SK-MEL-5 (cell line): ENCODE measurements around the gene KRTAP4-6. TPM values are rescaled to one million over a fixed set of nuclear protein-coding genes. Genes with fewer than 3 reads are reported as not detected.
"Not testable (repeated sequence)": the region's sequence is repeated elsewhere in the genome, so short reads cannot be mapped to it uniquely, and the experiment has no call there.

Experiments used
- DNase-seq: peaks from one replicate; pipeline ENCODE4 v3.0.0-alpha.2; 2016; ENCODE audit warnings: low read depth, low spot score
- in situ Hi-C: cut with HindIII; loops from 2 replicates; pipeline ENCODE4 v1.10.0; 2016; ENCODE audit warnings: low sequenced_read_pairs, high pct_unique_total_duplicates, low pct_unique_long_range_greater_than_20kb
- total RNA-seq: library from RNA; depleted of rRNA; stranded (reverse); fragments of >200 nt; shearing (Covaris generic); gene quantifications from 2 replicates; pipeline ENCODE4 v1.2.3, GENCODE V29; 2014

The KRTAP4-6 gene
- total RNA-seq, 1 experiment from 2014 or later = not detected

- in situ Hi-C loops = no loop called here
- DNase-seq = no peak
Measured at GRCh38 chr17:41150026-41150425, 9.7 kb upstream of the KRTAP4-6 start.

- DNase-seq = no peak
- in situ Hi-C loops = no loop called here
Measured at GRCh38 chr17:41149652-41149985, 9.3 kb upstream of the KRTAP4-6 start, which contains the start of gene KRTAP4-5. TSS of gene KRTAP4-5 (minus strand) at chr17:41149825. CDS start at chr17:41149767, 58 bp downstream.

GRCh38 chr17:41148971-41149651, 8.8 kb upstream of the KRTAP4-6 start:
- in situ Hi-C loops, DNase-seq: not testable (repeated sequence)

- in situ Hi-C loops = no loop called here
- DNase-seq = no peak
Measured at GRCh38 chr17:41147531-41148204, 7.3 kb upstream of the KRTAP4-6 start.

- no peak for DNase-seq
- in situ Hi-C loops = no loop called here
Measured at GRCh38 chr17:41145261-41145660, 4.9 kb upstream of the KRTAP4-6 start.

DNA sequence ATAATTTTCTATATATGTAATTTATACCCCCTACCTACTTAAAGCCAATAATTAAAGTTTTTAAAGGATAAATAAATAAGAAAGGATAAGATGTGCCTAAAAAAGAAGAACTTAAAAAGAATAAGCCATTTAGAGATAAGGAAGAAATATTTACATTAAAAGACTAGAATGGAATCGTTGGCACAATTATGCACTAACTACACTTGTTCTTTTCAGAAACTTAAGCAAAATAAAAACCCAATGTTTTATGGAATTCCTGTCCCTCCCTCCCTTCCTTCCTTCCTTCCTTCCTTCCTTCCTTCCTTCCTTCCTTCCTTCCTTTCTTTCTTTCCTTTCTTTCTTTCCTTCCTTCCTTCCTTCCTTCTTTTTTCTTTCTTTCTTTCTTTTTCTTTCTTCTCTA, 4.5 kb upstream of the KRTAP4-6 start:
- DNase-seq = no peak
- in situ Hi-C loops = no loop called here

GRCh38 chr17:41141361-41141760, 1.0 kb upstream of the KRTAP4-6 start:
- no peak for DNase-seq
- in situ Hi-C loops = no loop called here

- DNase-seq, in situ Hi-C loops: not testable (repeated sequence)
Measured at GRCh38 chr17:41139865-41140264, 479 bp downstream of the KRTAP4-6 start.

DNA sequence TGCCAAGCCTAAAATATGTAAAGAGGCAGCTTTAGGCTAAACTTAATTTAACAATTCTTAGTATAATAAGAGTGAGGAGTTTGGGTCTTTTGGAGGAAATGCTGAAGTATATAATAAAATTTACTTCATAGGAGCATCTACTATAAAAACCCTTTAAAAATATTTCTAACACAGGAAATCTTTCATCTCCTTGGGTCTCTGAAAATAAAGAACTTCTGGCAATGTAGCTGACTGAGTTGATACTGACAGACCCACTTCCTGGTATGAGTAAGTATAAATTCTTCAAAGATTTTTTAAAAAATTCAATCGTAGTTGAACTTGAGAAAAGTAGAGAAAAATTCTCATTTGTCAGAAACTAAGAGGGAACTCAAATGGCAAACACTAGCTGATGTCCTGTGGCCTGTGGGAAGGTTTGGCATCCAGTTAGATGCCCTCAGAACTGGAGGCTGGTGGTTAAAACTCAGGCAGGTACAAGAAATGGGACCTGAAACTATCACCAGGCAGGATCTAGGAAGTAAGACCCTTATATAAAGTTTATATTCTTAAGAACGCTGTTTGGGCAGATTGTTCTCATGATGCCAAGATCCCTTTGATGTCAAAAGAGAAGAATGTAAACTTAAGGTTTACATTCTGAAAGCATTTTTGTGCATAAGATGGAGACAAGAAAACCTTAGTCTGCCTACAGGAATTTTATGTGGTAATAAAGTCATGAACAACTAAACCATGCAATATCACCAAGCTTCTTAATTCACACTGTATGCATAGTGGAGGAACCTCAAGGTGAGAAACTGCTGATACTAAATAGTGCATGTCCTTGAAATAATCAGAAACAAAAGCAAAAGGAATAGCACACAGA, 6.2 kb downstream of the KRTAP4-6 start:
- in situ Hi-C loops = no loop called here
- DNase-seq = no peak

DNA sequence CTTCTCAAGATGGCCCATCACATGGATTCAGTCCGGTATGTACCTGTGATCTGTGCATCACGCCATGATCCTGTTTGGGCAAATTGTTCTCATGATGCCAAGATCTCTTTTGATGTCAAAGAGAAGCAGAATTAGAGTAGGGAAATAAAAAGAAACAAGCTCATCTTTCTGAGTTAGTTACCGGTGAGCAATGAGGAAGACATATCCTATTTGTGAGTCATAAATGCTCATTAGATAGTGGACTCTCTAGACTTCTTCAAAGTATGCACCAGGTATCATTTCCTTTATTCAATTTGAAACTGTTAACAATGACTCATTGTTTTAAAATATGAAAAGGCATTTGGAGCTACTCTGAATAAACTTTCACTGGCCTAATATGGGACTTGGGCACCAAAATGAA, 8.4 kb downstream of the KRTAP4-6 start:
- in situ Hi-C loops = no loop called here
- DNase-seq = no peak

- no peak for DNase-seq
- in situ Hi-C loops = no loop called here
Measured at GRCh38 chr17:41127371-41127770, 13.0 kb downstream of the KRTAP4-6 start.

GRCh38 chr17:41126412-41126811, 13.9 kb downstream of the KRTAP4-6 start:
- in situ Hi-C loops = no loop called here
- no peak for DNase-seq

- in situ Hi-C loops = no loop called here
- no peak for DNase-seq
Measured at GRCh38 chr17:41125064-41125463, 15.3 kb downstream of the KRTAP4-6 start.

DNA sequence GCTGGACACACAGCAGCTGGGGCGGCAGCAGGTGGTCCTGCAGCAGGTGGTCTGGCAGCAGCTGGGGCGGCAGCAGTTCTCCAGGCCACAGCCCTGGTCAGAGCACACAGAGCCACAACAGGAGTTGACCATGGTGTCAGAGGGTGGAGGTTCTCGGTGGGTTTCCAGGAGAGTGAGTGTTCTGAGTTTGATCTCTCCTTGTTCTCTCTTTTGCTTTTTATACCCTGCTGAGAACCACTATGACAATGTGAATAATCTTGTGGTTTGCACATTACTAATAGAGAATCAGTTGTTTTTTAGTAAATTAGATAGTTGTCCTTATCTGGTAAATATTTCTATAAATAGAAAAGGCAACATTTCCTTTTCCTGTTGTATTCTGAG, 16.4 kb downstream of the KRTAP4-6 start, which contains the start of gene KRTAP4-12:
Gene KRTAP4-12, minus strand, starts transcription at position 192 of the 381 bp plus-strand sequence. Its CDS starts 60 bp downstream, at position 132.
- in situ Hi-C loops, DNase-seq: not testable (repeated sequence)

DNA sequence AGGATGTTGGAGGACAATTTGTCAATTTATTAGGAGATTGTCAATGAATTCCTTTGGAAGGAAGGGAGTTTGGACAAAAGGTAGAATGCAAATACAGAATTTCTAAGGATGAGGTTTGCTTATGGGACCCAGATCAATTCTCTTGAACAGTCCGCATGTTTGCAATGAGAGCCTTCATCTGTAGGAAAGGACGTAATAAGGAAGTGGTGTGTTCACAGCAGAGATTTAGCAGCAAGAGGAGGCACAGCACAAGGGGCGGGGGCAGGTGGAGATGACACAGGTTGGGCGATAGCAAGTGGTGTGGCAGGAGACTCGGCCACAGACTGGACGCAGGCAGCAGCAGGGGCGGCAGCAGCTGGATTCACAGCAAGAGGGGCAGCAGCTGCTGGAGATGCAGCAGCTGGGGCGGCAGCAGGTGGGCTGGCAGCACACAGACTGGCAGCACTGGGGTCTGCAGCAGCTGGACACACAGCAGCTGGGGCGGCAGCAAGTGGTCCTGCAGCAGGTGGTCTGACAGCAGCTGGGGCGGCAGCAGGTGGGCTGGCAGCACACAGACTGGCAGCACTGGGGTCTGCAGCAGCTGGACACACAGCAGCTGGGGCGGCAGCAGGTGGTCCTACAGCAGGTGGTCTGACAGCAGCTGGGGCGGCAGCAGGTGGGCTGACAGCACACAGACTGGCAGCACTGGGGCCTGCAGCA, 16.9 kb downstream of the KRTAP4-6 start:
- in situ Hi-C loops, DNase-seq: not testable (repeated sequence)

GRCh38 chr17:41121742-41122141, 18.6 kb downstream of the KRTAP4-6 start:
- no peak for DNase-seq
- in situ Hi-C loops = no loop called here

GRCh38 chr17:41119696-41120690, 20.4 kb downstream of the KRTAP4-6 start:
- peak; percentile 5 for DNase-seq
- in situ Hi-C loops = not testable (repeated sequence)
